CD4-positive, alpha-beta T cell (primary cell): ENCODE data around the gene NRAP. TPM values are rescaled to one million over a fixed set of nuclear protein-coding genes. Genes with fewer than 3 reads are reported as not detected.

Experiments
- ATAC-seq: fragments of 200-7000 bp; cut with Tn5 transposase; one replicate; pipeline ENCODE4 v1.10.0; 2022; ENCODE audit warnings: mild to moderate bottlenecking; ENCODE audit not compliant: poor library complexity
- CTCF ChIA-PET: fragments of 350-600 bp; sonication (Branson Sonifier 250); formaldehyde crosslinking; loops from one replicate; lab custom pipeline; 2021; ENCODE audit warnings: antibody characterized with exemption, inconsistent platforms; lab: Charles Lee
- POLR2A ChIA-PET: fragments of 350-600 bp; sonication (Branson Sonifier 250); formaldehyde crosslinking; loops from one replicate; lab custom pipeline; 2021; ENCODE audit warnings: antibody characterized with exemption, inconsistent platforms; lab: Charles Lee
- DNase-seq, 14 experiments: peaks; one replicate each; pipeline ENCODE4 v3.0.0-alpha.2; 2013 to 2020; ENCODE audit warnings: mixed read lengths in 2 of 14
- H3K27ac ChIP-seq, 2 donors: one replicate each; pipeline versions ENCODE4 v1.5.1 to v1.7.0; 2013; ENCODE audit warnings: low read length in 2 of 2, low read depth in 1 of 2, mild to moderate bottlenecking in 1 of 2
- H3K27me3 ChIP-seq, 2 experiments: 1 replicate in 1 of 2; 2 replicates in 1 of 2; pipeline versions ENCODE4 v1.6.1 to v1.7.0; 2013; ENCODE audit warnings: low read length in 2 of 2, control low read depth in 1 of 2, mild to moderate bottlenecking in 1 of 2, moderate library complexity in 1 of 2; ENCODE audit not compliant: insufficient read depth in 2 of 2, control insufficient read depth in 1 of 2
- H3K36me3 ChIP-seq: one replicate; pipeline ENCODE4 v1.6.1; 2013; ENCODE audit warnings: low read length, control low read depth; ENCODE audit not compliant: insufficient read depth
- H3K4me1 ChIP-seq: one replicate; pipeline ENCODE4 v1.6.1; 2013; ENCODE audit warnings: low read length, control low read depth; ENCODE audit not compliant: insufficient read depth
- H3K4me3 ChIP-seq: one replicate; pipeline ENCODE4 v1.5.1; 2013; ENCODE audit warnings: mild to moderate bottlenecking, low read length, moderate library complexity
- H3K9me3 ChIP-seq, 2 experiments: 1 replicate in 1 of 2; 2 replicates in 1 of 2; pipeline versions ENCODE4 v1.6.1 to v1.7.0; 2013; ENCODE audit warnings: low read length in 2 of 2, mild to moderate bottlenecking in 2 of 2, control low read depth in 1 of 2, moderate library complexity in 1 of 2; ENCODE audit not compliant: control insufficient read depth in 1 of 2, insufficient read depth in 1 of 2
- H3K27ac Mint-ChIP-seq: one replicate; pipeline ENCODE4 v1.8.0; 2020; ENCODE audit warnings: mixed read lengths
- H3K27me3 Mint-ChIP-seq: one replicate; pipeline ENCODE4 v1.8.0; 2021; ENCODE audit warnings: mixed read lengths
- H3K36me3 Mint-ChIP-seq: one replicate; pipeline ENCODE4 v1.8.0; 2021; ENCODE audit warnings: low read depth, mixed read lengths
- H3K4me1 Mint-ChIP-seq: one replicate; pipeline ENCODE4 v1.8.0; 2021; ENCODE audit warnings: low read depth, mixed read lengths
- H3K4me3 Mint-ChIP-seq: one replicate; pipeline ENCODE4 v1.8.0; 2020; ENCODE audit warnings: mild to moderate bottlenecking, mixed read lengths
- H3K9me3 Mint-ChIP-seq: one replicate; pipeline ENCODE4 v1.8.0; 2020; ENCODE audit warnings: mixed read lengths
- CTCF ChIP-seq: fragments of 200-600 bp; IDR thresholded peaks from one replicate; pipeline ENCODE4 v1.8.0; 2022; ENCODE audit warnings: antibody characterized with exemption, mild to moderate bottlenecking
- intact Hi-C, 2 experiments: fragments of 100-400 bp; cut with DNase I in 1 of 2; cut with micrococcal nuclease in 1 of 2; formaldehyde crosslinking; loops; one replicate each; pipeline versions ENCODE4 v1.15.1 to v1.9.0; 2023 to 2025; cut with DNase I, micrococcal nuclease
- total RNA-seq, 174 experiments: library from RNA in 2 of 174; stranded (reverse) in 2 of 174; gene quantifications; one replicate each; pipeline ENCODE4 v1.2.3 and lab custom pipeline; 2021 to 2026

NRAP gene
- total RNA-seq, 2 experiments from 2014 or later = not detected

DNA sequence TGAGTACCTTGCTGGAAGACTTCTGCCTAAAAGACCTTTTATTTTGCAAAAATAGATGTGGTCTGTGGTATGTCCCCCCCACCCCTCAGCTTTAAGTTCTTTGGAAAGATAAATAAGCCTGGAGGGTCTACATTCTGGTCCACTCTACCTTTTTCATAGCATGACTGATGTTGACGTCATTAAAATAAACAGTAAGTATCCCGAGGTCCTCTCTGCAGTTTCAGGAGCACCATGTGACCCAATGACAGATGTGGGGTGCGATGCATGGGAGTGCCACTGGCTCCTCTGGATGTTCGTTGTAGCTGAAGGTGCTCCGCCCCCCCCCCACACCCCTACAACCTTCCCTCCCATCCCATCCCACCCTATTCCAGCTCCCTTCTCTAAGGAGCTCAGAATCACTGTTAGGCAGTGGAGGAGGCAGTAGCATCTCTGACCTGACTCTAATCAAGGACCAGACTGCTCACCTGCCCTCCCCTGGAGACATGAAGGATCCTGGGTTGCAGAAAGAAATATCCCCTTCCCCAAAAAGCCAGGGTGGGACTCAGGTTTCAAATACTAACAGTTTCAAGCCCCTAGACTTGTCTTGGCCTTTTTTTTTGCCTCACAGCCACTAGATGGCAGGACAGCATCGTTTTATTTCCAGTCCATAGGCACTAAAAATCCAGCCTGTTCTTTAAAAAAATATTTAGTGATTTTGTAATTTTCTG lies 40.9 kb upstream of the NRAP start:
- Histone ChIP-seq H3K27ac (no peak overlapping the region), H3K9me3 (no peaks in the 10 kb centered on the region), H3K4me3 (no peak overlapping the region), H3K36me3 (peaks cover 7% of the 10 kb centered on the region), H3K4me1 (peaks cover 20% of the 10 kb centered on the region), H3K27me3 (no peaks in the 10 kb centered on the region)
- Mint-ChIP-seq H3K4me3 (no peak overlapping the region), H3K9me3 (no peaks in the 10 kb centered on the region), H3K36me3 (peaks cover 30% of the 10 kb centered on the region), H3K27me3 (no peaks in the 10 kb centered on the region), H3K27ac (no peak overlapping the region), H3K4me1 (peaks cover 36% of the 10 kb centered on the region)
- no peak for ATAC-seq
- CTCF ChIA-PET = interaction anchor here (0.6 kb wide), 1 partner anchor 374 kb away, joined by 4 read pairs; no protein-coding TSS in a partner anchor
- POLR2A ChIA-PET = interaction anchor here (0.5 kb wide), 1 partner anchor 454 kb away, joined by 4 read pairs; no protein-coding TSS in a partner anchor
- peak in 4 of 14 experiments; percentile 22 to 55 (median 40) for DNase-seq
- peak; percentile 36 for TF ChIP-seq CTCF
- intact Hi-C loops = loop anchor here (2.0 kb wide), 2 partner anchors 396 to 400 kb away; no protein-coding TSS in a partner anchor

GRCh38 chr10:113697595-113697994 lies 33.8 kb upstream of the NRAP start:
- intact Hi-C loops = no loop called here
- Mint-ChIP-seq H3K27ac (no peak overlapping the region), H3K9me3 (peaks cover 8% of the 10 kb centered on the region), H3K4me3 (no peak overlapping the region), H3K4me1 (peaks cover 6% of the 10 kb centered on the region), H3K27me3 (no peaks in the 10 kb centered on the region), H3K36me3 (peaks cover 92% of the 10 kb centered on the region)
- ChIA-PET CTCF (no interaction called here), POLR2A (no interaction called here)
- peaks cover 2% of the 10 kb centered on the region for H3K4me1 ChIP-seq
- no peak overlapping the region for H3K27ac ChIP-seq
- H3K27me3 ChIP-seq = no peaks in the 10 kb centered on the region
- DNase-seq = no peak
- TF ChIP-seq CTCF = no peak
- no peak overlapping the region for H3K4me3 ChIP-seq
- H3K9me3 ChIP-seq = peaks cover 1 to 10% of the 10 kb centered on the region in 2 experiments
- ATAC-seq = no peak
- peaks cover 39% of the 10 kb centered on the region for H3K36me3 ChIP-seq

DNA sequence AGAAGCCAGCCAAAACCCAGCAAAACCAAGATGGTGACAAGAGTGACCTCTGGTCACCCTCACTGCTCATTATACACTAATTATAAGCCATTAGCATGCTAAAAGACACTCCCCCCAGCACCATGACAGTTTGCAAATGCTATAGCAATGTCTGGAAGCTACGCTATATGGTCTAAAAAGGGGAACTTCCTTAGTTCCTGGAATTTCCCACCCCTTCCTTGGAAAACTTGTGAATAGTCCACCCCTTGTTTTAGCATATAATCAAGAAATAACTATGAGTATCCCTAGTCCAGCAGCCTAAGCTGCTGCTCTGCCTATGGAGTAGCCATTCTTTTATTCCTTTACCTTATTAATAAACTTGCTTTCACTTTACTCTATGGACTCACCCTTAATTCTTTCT lies 31.9 kb upstream of the NRAP start:
- H3K4me3 ChIP-seq = no peak overlapping the region
- H3K4me3 Mint-ChIP-seq = no peak overlapping the region
- no peak overlapping the region for H3K27ac ChIP-seq
- intact Hi-C loops = no loop called here
- peaks cover 2% of the 10 kb centered on the region for H3K4me1 ChIP-seq
- H3K27me3 Mint-ChIP-seq = no peaks in the 10 kb centered on the region
- POLR2A ChIA-PET = no interaction called here
- H3K9me3 Mint-ChIP-seq = peaks cover 8% of the 10 kb centered on the region
- TF ChIP-seq CTCF = no peak
- H3K27me3 ChIP-seq = no peaks in the 10 kb centered on the region
- no peak for DNase-seq
- no peak overlapping the region for H3K27ac Mint-ChIP-seq
- peaks cover 46% of the 10 kb centered on the region for H3K36me3 ChIP-seq
- CTCF ChIA-PET = no interaction called here
- H3K9me3 ChIP-seq = peaks cover 12 to 20% of the 10 kb centered on the region in 2 experiments
- ATAC-seq = no peak
- peaks cover 93% of the 10 kb centered on the region for H3K36me3 Mint-ChIP-seq
- peaks cover 6% of the 10 kb centered on the region for H3K4me1 Mint-ChIP-seq
